Activated B cell treated with CpG ODN at 0.5 μM for 24 hours (primary cell): ENCODE data around the gene HSCB. TPM values are rescaled to one million over a fixed set of nuclear protein-coding genes. Genes with fewer than 3 reads are reported as not detected.
"Not testable (repeated sequence)": the region's sequence is repeated elsewhere in the genome, so short reads cannot be mapped to it uniquely, and the experiment has no call there.

Source experiments
- ATAC-seq: fragments of 200-7000 bp; cut with Tn5 transposase; one replicate; pipeline ENCODE4 v1.10.0; 2021; ENCODE audit warnings: low read depth, mild to moderate bottlenecking, moderate library complexity
- CTCF ChIA-PET: fragments of 350-600 bp; sonication (Branson Sonifier 250); formaldehyde crosslinking; loops from one replicate; lab custom pipeline; 2021; ENCODE audit warnings: antibody characterized with exemption; lab: Charles Lee
- POLR2A ChIA-PET: fragments of 350-600 bp; sonication (Branson Sonifier 250); formaldehyde crosslinking; loops from one replicate; lab custom pipeline; 2021; ENCODE audit warnings: antibody characterized with exemption; lab: Charles Lee
- DNase-seq: peaks from one replicate; pipeline ENCODE4 v3.0.0; 2022
- H3K27ac Mint-ChIP-seq: one replicate; pipeline ENCODE4 v1.8.0; 2020; ENCODE audit warnings: mixed read lengths
- H3K27me3 Mint-ChIP-seq: one replicate; pipeline ENCODE4 v1.8.0; 2021; ENCODE audit warnings: mixed read lengths
- H3K36me3 Mint-ChIP-seq: one replicate; pipeline ENCODE4 v1.8.0; 2021; ENCODE audit warnings: low read depth, mixed read lengths
- H3K4me1 Mint-ChIP-seq: one replicate; pipeline ENCODE4 v1.8.0; 2021; ENCODE audit warnings: mixed read lengths
- H3K4me3 Mint-ChIP-seq: one replicate; pipeline ENCODE4 v1.8.0; 2020; ENCODE audit warnings: mild to moderate bottlenecking, mixed read lengths
- H3K9me3 Mint-ChIP-seq: one replicate; pipeline ENCODE4 v1.8.0; 2020; ENCODE audit warnings: mixed read lengths
- CTCF ChIP-seq: fragments of 200-600 bp; IDR thresholded peaks from one replicate; pipeline ENCODE4 v1.8.0; 2022; ENCODE audit warnings: antibody characterized with exemption, mild to moderate bottlenecking
- intact Hi-C: fragments of 100-400 bp; cut with micrococcal nuclease; formaldehyde crosslinking; loops from one replicate; pipeline ENCODE4 v1.15.1; 2024
- total RNA-seq: library from RNA; stranded (reverse); gene quantifications from 2 replicates; pipeline ENCODE4 v1.2.3, GENCODE V29; 2022

The HSCB gene
- total RNA-seq, 1 donor from 2014 or later: 17.0 TPM

GRCh38 chr22:28741200-28741784, 547 bp upstream of the HSCB start:
- intact Hi-C loops: loop anchor here (1.0 to 5.0 kb wide), 3 partner anchors 59 to 526 kb away; partner anchors contain the start of genes EWSR1, KREMEN1, RHBDD3 and XBP1
- ATAC-seq (no peak), DNase-seq (no peak)
- no peak for TF ChIP-seq CTCF
- ChIA-PET CTCF (interaction anchor here (0.9 to 1.2 kb wide), 2 partner anchors 32 to 141 kb away, joined by 3 read pairs; partner anchors contain the start of gene CCDC117), POLR2A (interaction anchor here (0.6 to 3.0 kb wide), 5 partner anchors 32 to 1079 kb away, joined by 3 to 26 read pairs (median 4); partner anchors contain the start of genes CCDC117, XBP1 and ZNRF3)
- Mint-ChIP-seq H3K4me1 (peaks cover 30% of the 10 kb centered on the region), H3K4me3 (peak overlapping the region; percentile 88), H3K36me3 (peaks cover 46% of the 10 kb centered on the region), H3K27ac (peak overlapping the region; percentile 85), H3K9me3 (no peaks in the 10 kb centered on the region), H3K27me3 (no peaks in the 10 kb centered on the region)

- Mint-ChIP-seq H3K4me1 (peaks cover 30% of the 10 kb centered on the region), H3K9me3 (no peaks in the 10 kb centered on the region), H3K27ac (peak overlapping the region; percentile 85), H3K4me3 (peak overlapping the region; percentile 88), H3K27me3 (no peaks in the 10 kb centered on the region), H3K36me3 (peaks cover 54% of the 10 kb centered on the region)
- no peak for TF ChIP-seq CTCF
- DNase-seq (no peak), ATAC-seq (no peak)
- POLR2A ChIA-PET: interaction anchor here (1.8 to 3.0 kb wide), 2 partner anchors 31 to 57 kb away, joined by 23 to 26 read pairs; partner anchors contain the start of genes CCDC117 and XBP1
- CTCF ChIA-PET: no interaction called here
- intact Hi-C loops: loop anchor here (1.0 to 5.0 kb wide), 9 partner anchors 30 to 823 kb away; partner anchors contain the start of genes CCDC117, EWSR1, KREMEN1 and PITPNB
Measured at GRCh38 chr22:28742562-28742962, 723 bp downstream of the HSCB start.

GRCh38 chr22:28743852-28744251, 2.0 kb downstream of the HSCB start:
- H3K4me3 Mint-ChIP-seq: peak overlapping the region; percentile 55
- POLR2A ChIA-PET: interaction anchor here (1.6 to 3.0 kb wide), 2 partner anchors 29 to 56 kb away, joined by 6 to 23 read pairs; partner anchors contain the start of genes CCDC117 and XBP1
- peaks cover 32% of the 10 kb centered on the region for H3K4me1 Mint-ChIP-seq
- intact Hi-C loops: loop anchor here (2.0 to 5.0 kb wide), 4 partner anchors 37 to 523 kb away; partner anchors contain the start of genes EWSR1, KREMEN1 and RHBDD3
- no peaks in the 10 kb centered on the region for H3K27me3 Mint-ChIP-seq
- peaks cover 59% of the 10 kb centered on the region for H3K36me3 Mint-ChIP-seq
- ATAC-seq (no peak), DNase-seq (no peak)
- H3K9me3 Mint-ChIP-seq: no peaks in the 10 kb centered on the region
- CTCF ChIA-PET: no interaction called here
- H3K27ac Mint-ChIP-seq: peak overlapping the region; percentile 9
- TF ChIP-seq CTCF: no peak

GRCh38 chr22:28750471-28750881, 8.6 kb downstream of the HSCB start:
- ChIA-PET POLR2A (interaction anchor here (0.6 kb wide), 1 partner anchor 43 kb away, joined by 9 read pairs; no protein-coding TSS in a partner anchor), CTCF (no interaction called here)
- Mint-ChIP-seq H3K4me1 (peaks cover 9% of the 10 kb centered on the region), H3K4me3 (no peak overlapping the region), H3K27me3 (no peaks in the 10 kb centered on the region), H3K9me3 (no peaks in the 10 kb centered on the region), H3K27ac (no peak overlapping the region), H3K36me3 (peaks cover 63% of the 10 kb centered on the region)
- intact Hi-C loops: no loop called here
- ATAC-seq: no peak
- no peak for DNase-seq
- no peak for TF ChIP-seq CTCF

GRCh38 chr22:28754512-28754911, 12.7 kb downstream of the HSCB start:
- DNase-seq, POLR2A ChIA-PET, H3K4me1 Mint-ChIP-seq, H3K4me3 Mint-ChIP-seq, ATAC-seq, intact Hi-C loops, CTCF ChIA-PET, H3K27ac Mint-ChIP-seq, H3K27me3 Mint-ChIP-seq, H3K9me3 Mint-ChIP-seq: not testable (repeated sequence)
- peaks cover 45% of the 10 kb centered on the region for H3K36me3 Mint-ChIP-seq
